ENCODE results near the gene NSRP1.

GRCh38 chr17:30113213-30113612 lies 3.4 kb upstream of the NSRP1 start:
- TF ChIP-seq CTCF (IDR thresholded peaks at IDR 0.05) (no peak), POLR2A (IDR thresholded peaks at IDR 0.05) (no peak)
